ENCODE results near the gene BTRC. TPM values are rescaled to one million over a fixed set of nuclear protein-coding genes. Genes with fewer than 3 reads are reported as not detected.
A peak's percentile ranks its signal among the peaks of the same experiment; 100 is the strongest.

BTRC gene
- total RNA-seq, 6 experiments from 2014 or later = 4.8 to 8.4 (median 6.5) TPM

DNA sequence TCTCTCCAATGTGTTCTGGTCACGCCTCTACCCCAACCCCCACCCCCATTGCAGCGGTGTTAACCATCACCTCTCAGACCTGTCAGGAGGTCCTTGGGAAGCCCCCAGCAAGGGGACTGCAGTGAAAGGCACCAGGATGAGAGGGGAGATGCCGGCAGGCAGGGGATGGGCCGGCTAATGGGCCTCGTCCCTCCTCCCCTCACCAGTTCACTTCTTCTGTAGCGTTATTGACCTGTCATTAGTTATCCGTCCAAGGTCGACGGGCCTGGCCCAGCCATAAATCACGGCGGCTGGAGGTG is 215.3 kb downstream of the BTRC start:
- TF ChIP-seq, protein P1, sequence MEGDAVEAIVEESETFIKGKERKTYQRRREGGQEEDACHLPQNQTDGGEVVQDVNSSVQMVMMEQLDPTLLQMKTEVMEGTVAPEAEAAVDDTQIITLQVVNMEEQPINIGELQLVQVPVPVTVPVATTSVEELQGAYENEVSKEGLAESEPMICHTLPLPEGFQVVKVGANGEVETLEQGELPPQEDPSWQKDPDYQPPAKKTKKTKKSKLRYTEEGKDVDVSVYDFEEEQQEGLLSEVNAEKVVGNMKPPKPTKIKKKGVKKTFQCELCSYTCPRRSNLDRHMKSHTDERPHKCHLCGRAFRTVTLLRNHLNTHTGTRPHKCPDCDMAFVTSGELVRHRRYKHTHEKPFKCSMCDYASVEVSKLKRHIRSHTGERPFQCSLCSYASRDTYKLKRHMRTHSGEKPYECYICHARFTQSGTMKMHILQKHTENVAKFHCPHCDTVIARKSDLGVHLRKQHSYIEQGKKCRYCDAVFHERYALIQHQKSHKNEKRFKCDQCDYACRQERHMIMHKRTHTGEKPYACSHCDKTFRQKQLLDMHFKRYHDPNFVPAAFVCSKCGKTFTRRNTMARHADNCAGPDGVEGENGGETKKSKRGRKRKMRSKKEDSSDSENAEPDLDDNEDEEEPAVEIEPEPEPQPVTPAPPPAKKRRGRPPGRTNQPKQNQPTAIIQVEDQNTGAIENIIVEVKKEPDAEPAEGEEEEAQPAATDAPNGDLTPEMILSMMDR (IDR thresholded peaks at IDR 0.05) = no peak
- TF ChIP-seq POLR2A (IDR thresholded peaks at IDR 0.05) = no peak
- Histone ChIP-seq H3K9me3 (peaks cover 0 to 6% (median 0%) of the 10 kb centered on the region in 4 donors), H3K36me3 (no peaks in the 10 kb centered on the region), H3K4me1 (peaks cover 0 to 12% (median 3%) of the 10 kb centered on the region in 4 donors), H3K4me3 (no peak overlapping the region), H3K27me3 (peaks cover 0 to 13% of the 10 kb centered on the region in 2 donors), H3K27ac (no peak overlapping the region)
- intact Hi-C loops (cut with DNase I) = loop anchor here (5.0 to 10.0 kb wide), 2 partner anchors 274 to 357 kb away; no protein-coding TSS in a partner anchor
- 5% methylated on average over 9 of the region's 11 CpGs for WGBS (ENCODE audit: insufficient coverage, low coverage, low lambda C conversion rate, missing lambda C conversion rate)
- DNase-seq = no peak
- ATAC-seq = no peak

DNA sequence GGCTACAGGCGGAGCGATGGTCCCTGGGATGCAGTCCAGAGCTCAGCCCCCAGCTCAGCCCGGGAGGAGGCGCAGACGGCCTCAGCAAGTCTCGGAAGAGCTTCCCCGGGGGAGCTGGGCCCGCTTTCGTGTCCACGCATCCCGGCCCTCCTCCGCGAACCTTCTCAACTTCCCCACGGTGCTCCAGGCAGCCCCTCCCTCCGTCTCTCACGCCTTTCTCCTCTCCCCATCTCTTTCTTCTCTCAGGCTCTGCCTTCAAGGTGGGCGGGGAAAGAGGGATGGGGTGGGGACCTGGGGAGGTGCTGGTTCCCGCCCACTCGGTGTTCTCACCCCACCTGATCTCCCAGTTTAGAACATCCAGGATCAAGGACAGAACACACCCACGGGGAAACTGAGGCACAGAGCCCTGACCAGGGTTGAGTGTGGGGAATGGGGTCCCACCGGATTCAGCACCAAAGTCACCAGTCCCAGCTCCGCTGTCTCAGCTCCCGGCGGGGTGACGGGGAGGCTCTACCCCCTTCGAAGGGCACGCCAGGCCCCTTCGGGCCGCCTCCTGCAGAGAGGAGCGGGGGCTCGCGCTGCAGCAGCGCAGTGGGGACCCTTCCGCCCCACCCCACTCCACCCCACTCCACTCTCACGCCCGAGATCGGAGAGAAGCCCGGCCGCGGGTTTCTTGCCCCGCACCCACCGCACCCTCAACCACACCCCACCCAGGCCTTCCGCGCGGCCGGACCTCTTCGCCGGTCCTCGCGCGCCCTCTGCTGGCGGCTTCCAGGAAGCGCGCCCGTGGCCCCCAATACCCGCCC is 215.9 kb downstream of the BTRC start:
- ATAC-seq (peak; percentile 89 to 97 (median 93)), DNase-seq (peak; percentile 82 to 86 (median 82))
- no peaks in the 10 kb centered on the region for H3K36me3 ChIP-seq
- WGBS (ENCODE audit: insufficient coverage, low coverage, low lambda C conversion rate, missing lambda C conversion rate) = under 1% methylated on average over 22 of the region's 56 CpGs
- no peak for TF ChIP-seq POLR2A (IDR thresholded peaks at IDR 0.05)
- TF ChIP-seq, protein P1 (IDR thresholded peaks at IDR 0.05) = peak; percentile 68 to 87 (median 80)
- peaks cover 0 to 6% (median 0%) of the 10 kb centered on the region in 4 donors for H3K9me3 ChIP-seq
- H3K4me3 ChIP-seq = peak overlapping the region; percentile 43 to 52 (median 50)
- peaks cover 0 to 12% (median 3%) of the 10 kb centered on the region in 4 donors for H3K4me1 ChIP-seq
- intact Hi-C loops (cut with DNase I) = loop anchor here (5.0 to 10.0 kb wide), 2 partner anchors 275 to 358 kb away; no protein-coding TSS in a partner anchor
- H3K27ac ChIP-seq = no peak overlapping the region
- H3K27me3 ChIP-seq = peaks cover 0 to 13% of the 10 kb centered on the region in 2 donors

GRCh38 chr10:101570428-101571270 is 216.7 kb downstream of the BTRC start:
- no peak overlapping the region for H3K27ac ChIP-seq
- intact Hi-C loops (cut with DNase I) = no loop called here
- 15% methylated on average over 5 of the region's 37 CpGs for WGBS (ENCODE audit: insufficient coverage, low coverage, low lambda C conversion rate, missing lambda C conversion rate)
- TF ChIP-seq, protein P1 (IDR thresholded peaks at IDR 0.05) = no peak
- no peak for TF ChIP-seq POLR2A (IDR thresholded peaks at IDR 0.05)
- no peaks in the 10 kb centered on the region for H3K36me3 ChIP-seq
- DNase-seq (no peak), ATAC-seq (peak; percentile 17 to 35 (median 26))
- H3K27me3 ChIP-seq = peaks cover 0 to 13% of the 10 kb centered on the region in 2 donors
- H3K4me3 ChIP-seq = peak overlapping the region; percentile 43 to 52 (median 50)
- H3K4me1 ChIP-seq = peaks cover 0 to 12% (median 3%) of the 10 kb centered on the region in 4 donors
- peaks cover 0 to 6% (median 0%) of the 10 kb centered on the region in 4 donors for H3K9me3 ChIP-seq

- intact Hi-C loops (cut with DNase I) = no loop called here
- no peak for DNase-seq
- H3K36me3 ChIP-seq = no peaks in the 10 kb centered on the region
Measured at GRCh38 chr10:101571271-101571925, 217.4 kb downstream of the BTRC start.

More at GRCh38 chr10:101571271-101571925, 217.4 kb downstream of the BTRC start:
- TF ChIP-seq, protein P1 (IDR thresholded peaks at IDR 0.05) = no peak
- no peak for TF ChIP-seq POLR2A (IDR thresholded peaks at IDR 0.05)
- H3K4me3 ChIP-seq = no peak overlapping the region
- H3K4me1 ChIP-seq = peaks cover 0 to 12% (median 3%) of the 10 kb centered on the region in 4 donors
- no peak for ATAC-seq
- peaks cover 0 to 6% (median 0%) of the 10 kb centered on the region in 4 donors for H3K9me3 ChIP-seq
- peaks cover 0 to 11% of the 10 kb centered on the region in 2 donors for H3K27me3 ChIP-seq
- 50% methylated on average over 1 of the region's 8 CpGs for WGBS (ENCODE audit: insufficient coverage, low coverage, low lambda C conversion rate, missing lambda C conversion rate)
- H3K27ac ChIP-seq = no peak overlapping the region

Data from right lobe of liver (tissue), 6 donors.